Ascending aorta (tissue), 2 donors: ENCODE results near the gene ABLIM2. TPM values are rescaled to one million over a fixed set of nuclear protein-coding genes. Genes with fewer than 3 reads are reported as not detected.

ENCODE experiments used
- DNase-seq, 2 donors: peaks; one replicate each; pipeline ENCODE4 v3.0.0-alpha.2; 2019; ENCODE audit warnings: low spot score in 2 of 2
- H3K27ac ChIP-seq, 2 donors: fragments of 200-600 bp; sonication (generic); one replicate each; pipeline ENCODE4 v1.5.1; 2016 to 2017; ENCODE audit warnings: mild to moderate bottlenecking in 1 of 2
- H3K27me3 ChIP-seq: fragments of 200-600 bp; sonication (generic); one replicate; pipeline ENCODE4 v1.5.1; 2017
- H3K36me3 ChIP-seq, 2 donors: fragments of 200-600 bp; sonication (generic); one replicate each; pipeline ENCODE4 v1.5.1; 2016
- H3K4me1 ChIP-seq, 2 donors: fragments of 200-600 bp; sonication (generic); one replicate each; pipeline ENCODE4 v1.5.1; 2016 to 2017; ENCODE audit warnings: mild to moderate bottlenecking in 1 of 2
- H3K4me3 ChIP-seq, 2 donors: fragments of 200-600 bp; sonication (generic); one replicate each; pipeline ENCODE4 v1.5.1; 2016 to 2017; ENCODE audit warnings: mild to moderate bottlenecking in 1 of 2
- H3K9me3 ChIP-seq, 2 donors: fragments of 200-600 bp; sonication (generic); one replicate each; pipeline ENCODE4 v1.5.1; 2016
- CTCF ChIP-seq, 3 experiments: fragments of 200-600 bp in 2 of 3; fragments of 450-650 bp in 1 of 3; sonication (generic) in 2 of 3; IDR thresholded peaks; one replicate each; pipeline ENCODE4 v1.5.1; 2016 to 2019; ENCODE audit warnings: antibody characterized with exemption in 3 of 3, mild to moderate bottlenecking in 1 of 3, moderate library complexity in 1 of 3
- intact Hi-C: fragments of 100-400 bp; cut with DNase I; formaldehyde crosslinking; loops from one replicate; pipeline ENCODE4 v1.15.1; 2023
- total RNA-seq: library from RNA; depleted of rRNA; stranded (reverse); fragments of >200 nt; gene quantifications from one replicate; pipeline ENCODE4 v1.1.0, GENCODE V29; 2016

ABLIM2 gene
- total RNA-seq, 1 donor from 2014 or later = 30.8 TPM

- intact Hi-C loops = no loop called here
- Histone ChIP-seq H3K36me3 (peaks cover 0 to 7% of the 10 kb centered on the region in 2 donors), H3K4me3 (no peak overlapping the region), H3K27ac (no peak overlapping the region), H3K9me3 (peaks cover 6 to 12% of the 10 kb centered on the region in 2 donors), H3K27me3 (no peaks in the 10 kb centered on the region), H3K4me1 (no peaks in the 10 kb centered on the region)
- no peak for DNase-seq
- no peak for TF ChIP-seq CTCF (IDR thresholded peaks at IDR 0.05)
Observed at GRCh38 chr4:7992846-7993245, 165.8 kb downstream of the ABLIM2 start.

GRCh38 chr4:7990807-7991459, 167.7 kb downstream of the ABLIM2 start:
- no peak for DNase-seq
- no peak overlapping the region for H3K27ac ChIP-seq
- no peak for TF ChIP-seq CTCF (IDR thresholded peaks at IDR 0.05)
- H3K4me1 ChIP-seq = no peaks in the 10 kb centered on the region
- intact Hi-C loops = no loop called here
- no peaks in the 10 kb centered on the region for H3K27me3 ChIP-seq
- peaks cover 6 to 12% of the 10 kb centered on the region in 2 donors for H3K9me3 ChIP-seq
- no peak overlapping the region for H3K4me3 ChIP-seq
- peaks cover 0 to 7% of the 10 kb centered on the region in 2 donors for H3K36me3 ChIP-seq

GRCh38 chr4:7989654-7990053, 169.0 kb downstream of the ABLIM2 start:
- Histone ChIP-seq H3K27ac (no peak overlapping the region), H3K4me1 (no peaks in the 10 kb centered on the region), H3K4me3 (no peak overlapping the region), H3K9me3 (peaks cover 6 to 12% of the 10 kb centered on the region in 2 donors), H3K27me3 (no peaks in the 10 kb centered on the region), H3K36me3 (peaks cover 0 to 7% of the 10 kb centered on the region in 2 donors)
- no peak for TF ChIP-seq CTCF (IDR thresholded peaks at IDR 0.05)
- no peak for DNase-seq
- intact Hi-C loops = no loop called here

- no peak for TF ChIP-seq CTCF (IDR thresholded peaks at IDR 0.05)
- DNase-seq = no peak
- peaks cover 6 to 12% of the 10 kb centered on the region in 2 donors for H3K9me3 ChIP-seq
- intact Hi-C loops = no loop called here
- no peak overlapping the region for H3K4me3 ChIP-seq
- no peaks in the 10 kb centered on the region for H3K27me3 ChIP-seq
- no peak overlapping the region for H3K27ac ChIP-seq
- no peaks in the 10 kb centered on the region for H3K4me1 ChIP-seq
- peaks cover 0 to 7% of the 10 kb centered on the region in 2 donors for H3K36me3 ChIP-seq
Observed at GRCh38 chr4:7988437-7988836, 170.2 kb downstream of the ABLIM2 start.

GRCh38 chr4:7987148-7987989, 171.2 kb downstream of the ABLIM2 start:
- no peak overlapping the region for H3K4me3 ChIP-seq
- no peaks in the 10 kb centered on the region for H3K4me1 ChIP-seq
- H3K27me3 ChIP-seq = no peaks in the 10 kb centered on the region
- peaks cover 6 to 12% of the 10 kb centered on the region in 2 donors for H3K9me3 ChIP-seq
- peak; percentile 80 to 91 (median 82) for TF ChIP-seq CTCF (IDR thresholded peaks at IDR 0.05)
- intact Hi-C loops = loop anchor here (1.0 to 2.0 kb wide), 2 partner anchors 183 to 227 kb away; no protein-coding TSS in a partner anchor
- DNase-seq = peak in 1 of 2 donors; percentile 79
- no peak overlapping the region for H3K27ac ChIP-seq
- H3K36me3 ChIP-seq = peaks cover 0 to 7% of the 10 kb centered on the region in 2 donors
